Progenitor cell of endocrine pancreas (in vitro differentiated cells): ENCODE data around the gene FADS1. TPM values are rescaled to one million over a fixed set of nuclear protein-coding genes. Genes with fewer than 3 reads are reported as not detected.

Experiments used
- DNase-seq: peaks from one replicate; pipeline ENCODE4 v3.0.0; 2021; ENCODE audit warnings: low spot score; ENCODE audit not compliant: unreplicated experiment
- H3K27ac Mint-ChIP-seq: 2 replicates; pipeline ENCODE4 v1.8.0; 2021; ENCODE audit warnings: mild to moderate bottlenecking, moderate library complexity, mixed read lengths
- H3K27me3 Mint-ChIP-seq: 2 replicates; pipeline ENCODE4 v1.8.0; 2021; ENCODE audit warnings: mixed read lengths
- H3K36me3 Mint-ChIP-seq: 2 replicates; pipeline ENCODE4 v1.8.0; 2022; ENCODE audit warnings: mixed read lengths; ENCODE audit not compliant: insufficient read depth
- H3K4me1 Mint-ChIP-seq: 2 replicates; pipeline ENCODE4 v1.8.0; 2021; ENCODE audit warnings: low read depth, mixed read lengths
- H3K4me3 Mint-ChIP-seq: 2 replicates; pipeline ENCODE4 v1.8.0; 2021; ENCODE audit warnings: low read depth, mild to moderate bottlenecking, moderate library complexity, mixed read lengths
- H3K9me3 Mint-ChIP-seq: 2 replicates; pipeline ENCODE4 v1.8.0; 2021; ENCODE audit warnings: low read depth, mixed read lengths
- total RNA-seq: library from RNA; stranded (reverse); gene quantifications from 2 replicates; pipeline ENCODE4 v1.2.1, GENCODE V29; 2021
- TF ChIP-seq, protein P1 (sequence below): fragments of 200-600 bp; sonication (generic); IDR thresholded peaks from one replicate; pipeline ENCODE4 v1.5.0; 2021; ENCODE audit warnings: antibody characterized with exemption, mild to moderate bottlenecking; ENCODE audit not compliant: unreplicated experiment

FADS1 gene
- total RNA-seq, 1 donor from 2014 or later = 114 TPM

DNA sequence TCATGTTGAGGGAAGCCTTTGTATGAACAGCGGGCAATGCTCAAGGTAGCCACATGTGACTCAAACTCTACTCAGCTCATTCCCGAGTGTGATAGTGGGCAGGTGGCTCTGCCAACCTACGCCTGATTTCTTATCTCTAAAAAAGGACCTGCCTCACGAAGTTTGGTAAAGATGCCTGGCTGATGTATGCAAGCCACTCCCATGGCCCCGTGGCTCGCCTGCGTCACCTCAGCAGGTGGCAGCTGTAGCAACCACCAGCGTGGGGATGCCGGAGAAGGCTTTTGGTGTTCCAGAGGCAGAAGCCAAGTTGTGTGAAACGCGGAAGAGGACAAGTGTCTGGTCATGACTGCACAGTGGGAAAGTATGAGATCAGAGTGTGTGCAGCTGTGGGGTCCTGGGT, 16.7 kb upstream of the FADS1 start:
- peaks cover 37% of the 10 kb centered on the region for H3K4me1 Mint-ChIP-seq
- H3K9me3 Mint-ChIP-seq = no peaks in the 10 kb centered on the region
- peaks cover 11% of the 10 kb centered on the region for H3K36me3 Mint-ChIP-seq
- H3K4me3 Mint-ChIP-seq = no peak overlapping the region
- no peaks in the 10 kb centered on the region for H3K27me3 Mint-ChIP-seq
- TF ChIP-seq, protein P1, sequence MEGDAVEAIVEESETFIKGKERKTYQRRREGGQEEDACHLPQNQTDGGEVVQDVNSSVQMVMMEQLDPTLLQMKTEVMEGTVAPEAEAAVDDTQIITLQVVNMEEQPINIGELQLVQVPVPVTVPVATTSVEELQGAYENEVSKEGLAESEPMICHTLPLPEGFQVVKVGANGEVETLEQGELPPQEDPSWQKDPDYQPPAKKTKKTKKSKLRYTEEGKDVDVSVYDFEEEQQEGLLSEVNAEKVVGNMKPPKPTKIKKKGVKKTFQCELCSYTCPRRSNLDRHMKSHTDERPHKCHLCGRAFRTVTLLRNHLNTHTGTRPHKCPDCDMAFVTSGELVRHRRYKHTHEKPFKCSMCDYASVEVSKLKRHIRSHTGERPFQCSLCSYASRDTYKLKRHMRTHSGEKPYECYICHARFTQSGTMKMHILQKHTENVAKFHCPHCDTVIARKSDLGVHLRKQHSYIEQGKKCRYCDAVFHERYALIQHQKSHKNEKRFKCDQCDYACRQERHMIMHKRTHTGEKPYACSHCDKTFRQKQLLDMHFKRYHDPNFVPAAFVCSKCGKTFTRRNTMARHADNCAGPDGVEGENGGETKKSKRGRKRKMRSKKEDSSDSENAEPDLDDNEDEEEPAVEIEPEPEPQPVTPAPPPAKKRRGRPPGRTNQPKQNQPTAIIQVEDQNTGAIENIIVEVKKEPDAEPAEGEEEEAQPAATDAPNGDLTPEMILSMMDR = no peak
- peak overlapping the region; percentile 17 for H3K27ac Mint-ChIP-seq
- no peak for DNase-seq

- Mint-ChIP-seq H3K9me3 (no peaks in the 10 kb centered on the region), H3K27ac (no peak overlapping the region), H3K4me1 (peaks cover 37% of the 10 kb centered on the region), H3K27me3 (no peaks in the 10 kb centered on the region), H3K36me3 (peaks cover 11% of the 10 kb centered on the region), H3K4me3 (peak overlapping the region; percentile 26)
- TF ChIP-seq, protein P1 = no peak
- DNase-seq = no peak
Measured at GRCh38 chr11:61832754-61833153, 16.0 kb upstream of the FADS1 start.

GRCh38 chr11:61832207-61832606, 15.4 kb upstream of the FADS1 start:
- Mint-ChIP-seq H3K36me3 (peaks cover 11% of the 10 kb centered on the region), H3K27ac (no peak overlapping the region), H3K4me1 (peaks cover 39% of the 10 kb centered on the region), H3K4me3 (no peak overlapping the region), H3K27me3 (no peaks in the 10 kb centered on the region), H3K9me3 (no peaks in the 10 kb centered on the region)
- TF ChIP-seq, protein P1 = no peak
- DNase-seq = no peak

DNA sequence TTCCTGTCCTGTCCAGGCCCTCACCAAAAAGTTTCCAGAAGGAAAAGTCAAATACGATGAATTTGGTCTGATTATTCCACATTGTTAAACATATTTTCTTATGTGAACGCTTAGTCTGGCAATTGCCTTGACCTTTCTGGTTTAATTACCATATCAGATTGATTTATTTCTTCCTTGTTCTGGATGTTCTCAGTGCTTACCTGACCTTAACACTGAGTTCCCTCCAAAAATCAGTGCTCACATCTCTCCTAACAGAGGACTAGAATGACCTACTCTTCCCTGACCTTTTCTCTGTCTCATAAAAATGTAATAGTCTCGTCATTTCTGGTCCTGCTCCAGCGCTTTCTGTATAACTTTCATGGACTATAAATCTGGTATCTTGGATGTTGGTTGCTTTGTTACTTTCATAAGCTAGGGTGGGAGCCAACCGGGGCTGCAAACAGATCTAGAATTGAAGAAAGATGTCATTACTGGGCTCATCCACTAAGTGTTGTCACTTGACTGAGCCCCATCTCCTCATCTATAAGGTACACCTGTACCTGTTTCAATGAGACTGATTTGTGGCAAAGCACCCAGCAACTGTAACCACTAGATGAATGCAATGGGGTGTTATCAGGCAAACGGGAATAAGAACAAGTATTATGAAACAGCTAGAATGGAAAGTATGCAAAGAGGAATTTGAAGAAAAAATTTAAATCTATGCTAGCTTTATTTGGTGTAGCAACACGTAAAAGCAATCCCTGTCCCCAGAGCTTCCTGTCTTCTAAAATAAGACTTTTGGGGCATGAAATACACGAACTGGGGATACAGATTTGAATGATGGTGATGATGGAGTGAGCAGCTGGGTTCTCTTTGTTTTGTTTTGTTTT, 13.7 kb upstream of the FADS1 start:
- H3K4me3 Mint-ChIP-seq = peak overlapping the region; percentile 94
- TF ChIP-seq, protein P1 = no peak
- peaks cover 46% of the 10 kb centered on the region for H3K4me1 Mint-ChIP-seq
- H3K27ac Mint-ChIP-seq = peak overlapping the region; percentile 33
- no peaks in the 10 kb centered on the region for H3K9me3 Mint-ChIP-seq
- no peak for DNase-seq
- no peaks in the 10 kb centered on the region for H3K27me3 Mint-ChIP-seq
- peaks cover 9% of the 10 kb centered on the region for H3K36me3 Mint-ChIP-seq

DNA sequence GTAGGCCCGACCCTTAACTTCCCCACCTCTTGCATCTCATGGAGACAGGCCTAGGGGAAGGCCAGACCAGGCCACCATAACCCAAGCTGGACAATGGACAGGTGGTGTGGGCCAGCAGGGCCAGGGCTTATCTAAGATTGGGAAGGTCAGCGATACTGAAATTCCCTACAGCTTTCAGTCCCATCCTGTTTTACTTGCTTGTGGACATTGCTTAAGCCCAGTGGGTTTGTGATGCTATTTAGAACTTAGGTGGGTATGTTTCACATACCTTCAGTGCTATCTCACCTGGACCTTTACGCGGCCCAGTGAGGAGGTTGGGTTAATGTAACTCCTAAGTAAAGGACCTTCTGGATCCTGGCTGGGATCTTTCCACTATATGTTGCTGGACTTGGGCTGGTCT, 13.0 kb upstream of the FADS1 start:
- TF ChIP-seq, protein P1 = no peak
- no peaks in the 10 kb centered on the region for H3K9me3 Mint-ChIP-seq
- H3K27ac Mint-ChIP-seq = peak overlapping the region; percentile 98
- H3K27me3 Mint-ChIP-seq = no peaks in the 10 kb centered on the region
- no peak for DNase-seq
- H3K36me3 Mint-ChIP-seq = peaks cover 8% of the 10 kb centered on the region
- peaks cover 44% of the 10 kb centered on the region for H3K4me1 Mint-ChIP-seq
- peak overlapping the region; percentile 94 for H3K4me3 Mint-ChIP-seq
